Vagina (tissue), 2 donors: Measurements from ENCODE around the gene ARX. TPM values are rescaled to one million over a fixed set of nuclear protein-coding genes. Genes with fewer than 3 reads are reported as not detected.

ENCODE experiments used
- DNase-seq, 2 donors: peaks; one replicate each; pipeline ENCODE4 v3.0.0-alpha.2; 2017; ENCODE audit errors: extremely low spot score in 2 of 2
- H3K27ac ChIP-seq: fragments of 200-600 bp; sonication (generic); one replicate; pipeline ENCODE4 v1.5.1; 2019
- H3K27me3 ChIP-seq: fragments of 200-600 bp; sonication (generic); one replicate; pipeline ENCODE4 v1.5.1; 2019
- H3K36me3 ChIP-seq, 2 donors: fragments of 200-600 bp; sonication (generic); one replicate each; pipeline ENCODE4 v1.5.1; 2017 to 2019
- H3K4me1 ChIP-seq: fragments of 200-600 bp; sonication (generic); one replicate; pipeline ENCODE4 v1.5.1; 2019
- H3K4me3 ChIP-seq, 2 donors: fragments of 200-600 bp; sonication (generic); 1 replicate in 1 of 2; 2 replicates in 1 of 2; pipeline ENCODE4 v1.5.1; 2016 to 2019
- H3K9me3 ChIP-seq: fragments of 200-600 bp; sonication (generic); one replicate; pipeline ENCODE4 v1.5.1; 2019
- CTCF ChIP-seq, 3 experiments: fragments of 450-650 bp in 2 of 3; fragments of 200-600 bp in 1 of 3; sonication (generic) in 1 of 3; IDR thresholded peaks; one replicate each; pipeline ENCODE4 v1.5.1; 2017 to 2019; ENCODE audit warnings: antibody characterized with exemption in 3 of 3, mild to moderate bottlenecking in 2 of 3, moderate library complexity in 2 of 3
- POLR2A ChIP-seq, 2 donors: fragments of 450-650 bp; IDR thresholded peaks; one replicate each; pipeline ENCODE4 v1.6.1; 2017; ENCODE audit warnings: antibody characterized with exemption in 2 of 2, mild to moderate bottlenecking in 2 of 2, moderate library complexity in 2 of 2
- POLR2AphosphoS5 ChIP-seq, 2 donors: sonication (generic); formaldehyde crosslinking; IDR thresholded peaks; one replicate each; pipeline ENCODE4 v1.9.0; 2017; ENCODE audit warnings: antibody characterized with exemption in 2 of 2, mild to moderate bottlenecking in 2 of 2, low read depth in 1 of 2; ENCODE audit not compliant: insufficient read depth in 1 of 2
- intact Hi-C: fragments of 100-400 bp; cut with DNase I; formaldehyde crosslinking; loops from one replicate; pipeline ENCODE4 v1.15.1; 2023
- small RNA-seq: library from RNA; depleted of rRNA; stranded (forward); fragments of <200 nt; gene quantifications from one replicate; pipeline ENCODE3, GENCODE V24; 2016
- total RNA-seq: library from RNA; depleted of rRNA; stranded (reverse); fragments of >200 nt; gene quantifications from one replicate; pipeline ENCODE4 v1.2.3, GENCODE V29; 2016

The ARX gene
- total RNA-seq, 1 donor from 2014 or later: not detected

DNA sequence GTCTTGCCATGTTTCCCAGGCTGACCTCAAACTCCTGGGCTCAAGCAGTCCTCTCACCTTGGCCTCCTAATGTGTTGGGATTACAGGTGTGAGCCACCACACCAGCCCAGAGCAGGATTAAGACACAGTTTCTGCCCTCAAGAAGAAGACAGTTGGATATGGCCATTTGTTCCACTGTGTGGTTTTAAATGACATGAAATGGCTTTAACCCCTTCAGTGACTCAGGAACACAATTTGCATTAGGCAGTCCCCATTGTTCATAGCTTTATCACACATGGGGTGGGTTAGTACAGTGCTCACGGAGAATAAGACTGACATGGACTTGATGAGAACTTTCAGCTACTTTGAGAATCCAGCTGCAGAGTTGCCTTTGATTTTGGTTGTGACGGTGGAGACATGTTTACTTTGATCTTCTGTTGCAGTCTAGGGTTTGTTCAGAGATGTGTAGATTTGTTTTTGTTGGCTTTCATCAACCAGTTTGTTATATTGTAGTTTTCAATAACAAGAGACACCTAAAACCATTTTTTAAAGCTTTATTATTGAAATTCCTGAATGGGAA, 60.3 kb downstream of the ARX start:
- Histone ChIP-seq H3K4me3 (no peak overlapping the region), H3K9me3 (no peaks in the 10 kb centered on the region), H3K4me1 (no peaks in the 10 kb centered on the region), H3K36me3 (no peaks in the 10 kb centered on the region), H3K27ac (no peak overlapping the region), H3K27me3 (no peaks in the 10 kb centered on the region)
- intact Hi-C loops: no loop called here
- no peak for TF ChIP-seq CTCF (IDR thresholded peaks at IDR 0.05)
- no peak for TF ChIP-seq POLR2A (IDR thresholded peaks at IDR 0.05)
- TF ChIP-seq POLR2AphosphoS5 (IDR thresholded peaks at IDR 0.05; ENCODE audit: insufficient read depth in 1 of 2, low read depth in 1 of 2): no peak
- no peak for DNase-seq

GRCh38 chrX:24954732-24955131, 61.0 kb downstream of the ARX start:
- Histone ChIP-seq H3K27me3 (no peaks in the 10 kb centered on the region), H3K4me1 (no peaks in the 10 kb centered on the region), H3K36me3 (no peaks in the 10 kb centered on the region), H3K27ac (no peak overlapping the region), H3K4me3 (no peak overlapping the region), H3K9me3 (no peaks in the 10 kb centered on the region)
- no peak for TF ChIP-seq POLR2A (IDR thresholded peaks at IDR 0.05)
- TF ChIP-seq CTCF (IDR thresholded peaks at IDR 0.05): no peak
- no peak for TF ChIP-seq POLR2AphosphoS5 (IDR thresholded peaks at IDR 0.05; ENCODE audit: insufficient read depth in 1 of 2, low read depth in 1 of 2)
- DNase-seq: no peak
- intact Hi-C loops: no loop called here

Small RNAs within 50 kb of the gene (small RNA-seq; reads per million reads assigned to genes)
- gene RN7SL91P: not detected
